GM18951 (cell line): ENCODE data around the gene RNF157.

Experiments used
- POLR2A ChIP-seq: IDR thresholded peaks from 4 replicates; pipeline ENCODE4 v1.6.1; 2011; ENCODE audit warnings: mild to moderate bottlenecking; ENCODE audit not compliant: insufficient read length, insufficient read depth; ENCODE audit errors: extremely low read depth
- in situ Hi-C: fragments of 300-500 bp; cut with MboI; formaldehyde crosslinking; loops from one replicate; pipeline ENCODE4 v1.12.0; 2022; ENCODE audit warnings: low sequenced_read_pairs, mixed read lengths, inconsistent platforms; ENCODE audit not compliant: unreplicated experiment

The RNF157 gene

GRCh38 chr17:76137001-76137350, 103.3 kb downstream of the RNF157 start:
- no peak for TF ChIP-seq POLR2A
- in situ Hi-C loops, result no loop called here

DNA sequence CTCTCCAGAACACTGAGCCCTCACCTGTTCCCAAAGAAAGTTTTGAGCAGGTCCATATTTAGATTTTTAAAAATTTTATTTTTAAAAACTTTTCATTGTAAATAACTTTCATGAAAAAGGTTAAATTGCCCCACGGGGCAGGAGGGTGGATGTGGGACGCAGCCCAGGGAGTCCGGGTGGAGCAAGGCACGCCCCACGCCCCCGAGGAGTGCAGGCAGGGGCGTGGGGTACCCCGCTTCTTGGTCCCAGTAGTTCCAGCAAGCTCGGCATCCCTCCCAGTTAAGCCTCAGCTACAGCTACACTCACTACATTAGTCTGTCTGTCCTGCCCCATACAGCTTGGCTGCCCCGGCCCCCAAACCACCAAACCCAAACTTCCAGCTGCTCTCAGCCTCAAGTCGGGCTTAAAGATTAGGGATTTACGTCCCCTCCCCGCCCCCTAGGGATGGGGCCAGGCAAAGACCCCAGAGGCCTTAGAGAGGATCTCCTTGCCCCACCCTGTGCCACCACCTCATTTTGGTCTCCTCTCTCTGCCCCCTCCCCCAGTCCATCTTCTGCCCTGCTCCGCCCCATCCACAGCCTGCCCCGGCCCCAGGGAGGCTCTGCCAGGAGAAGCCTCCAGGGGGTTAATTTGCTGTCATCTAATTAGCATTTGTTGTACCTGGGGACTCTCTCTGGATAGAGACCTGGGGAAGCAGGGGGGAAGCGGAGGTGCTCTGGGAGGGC, 103.9 kb downstream of the RNF157 start:
- no peak for TF ChIP-seq POLR2A
- in situ Hi-C loops, result no loop called here

- in situ Hi-C loops, result no loop called here
Observed at GRCh38 chr17:76135810-76136188, 104.5 kb downstream of the RNF157 start.

DNA sequence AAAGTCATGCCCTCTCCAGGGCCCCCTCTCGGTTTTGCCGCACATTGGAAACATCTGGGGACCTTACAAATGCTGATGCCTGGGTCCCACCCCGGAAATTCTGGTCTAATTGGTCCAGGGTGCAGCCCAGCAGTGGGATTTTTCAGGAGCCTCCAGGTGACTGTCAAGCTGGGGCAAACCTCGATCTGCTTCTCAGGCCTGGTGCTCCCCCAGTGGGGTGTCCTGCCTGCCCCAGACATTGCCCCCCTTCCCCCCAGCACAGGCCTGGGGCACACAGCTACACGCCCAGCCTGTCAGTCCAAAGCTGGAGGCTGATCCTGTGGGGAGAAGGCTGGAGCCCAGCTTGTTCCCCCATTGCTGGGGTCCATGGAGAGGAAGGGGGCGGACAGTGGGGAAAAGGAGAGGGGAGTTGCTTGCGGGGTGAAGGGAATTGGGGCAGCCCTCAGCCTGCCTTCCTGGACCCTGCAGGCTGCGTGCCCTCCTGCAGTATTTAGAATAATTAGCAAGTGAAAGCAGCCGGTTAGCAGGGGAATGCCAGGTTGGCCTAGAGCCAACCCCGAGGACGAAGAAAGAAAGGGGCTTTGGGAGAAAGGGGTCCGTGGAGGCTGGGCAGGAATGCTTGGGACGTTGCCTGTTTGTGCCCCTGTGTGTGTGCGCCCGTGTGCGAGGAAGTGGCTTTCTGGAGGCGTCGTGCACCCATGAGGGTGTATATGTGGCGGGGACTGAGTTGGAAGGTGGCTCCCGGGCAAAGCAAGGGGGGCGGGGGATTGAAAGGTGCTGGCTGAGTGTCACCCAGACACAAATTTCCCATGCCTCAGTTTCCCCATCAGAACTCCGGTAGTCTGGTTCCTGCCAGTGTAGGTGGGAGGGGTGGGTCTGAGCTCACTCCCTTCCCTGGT, 105.1 kb downstream of the RNF157 start:
- no peak for TF ChIP-seq POLR2A
- in situ Hi-C loops, result no loop called here

More at GRCh38 chr17:76135810-76136188, 104.5 kb downstream of the RNF157 start:
- TF ChIP-seq POLR2A, result no peak

- TF ChIP-seq POLR2A, result no peak
- in situ Hi-C loops, result no loop called here
Observed at GRCh38 chr17:76132574-76133338, 107.5 kb downstream of the RNF157 start.

DNA sequence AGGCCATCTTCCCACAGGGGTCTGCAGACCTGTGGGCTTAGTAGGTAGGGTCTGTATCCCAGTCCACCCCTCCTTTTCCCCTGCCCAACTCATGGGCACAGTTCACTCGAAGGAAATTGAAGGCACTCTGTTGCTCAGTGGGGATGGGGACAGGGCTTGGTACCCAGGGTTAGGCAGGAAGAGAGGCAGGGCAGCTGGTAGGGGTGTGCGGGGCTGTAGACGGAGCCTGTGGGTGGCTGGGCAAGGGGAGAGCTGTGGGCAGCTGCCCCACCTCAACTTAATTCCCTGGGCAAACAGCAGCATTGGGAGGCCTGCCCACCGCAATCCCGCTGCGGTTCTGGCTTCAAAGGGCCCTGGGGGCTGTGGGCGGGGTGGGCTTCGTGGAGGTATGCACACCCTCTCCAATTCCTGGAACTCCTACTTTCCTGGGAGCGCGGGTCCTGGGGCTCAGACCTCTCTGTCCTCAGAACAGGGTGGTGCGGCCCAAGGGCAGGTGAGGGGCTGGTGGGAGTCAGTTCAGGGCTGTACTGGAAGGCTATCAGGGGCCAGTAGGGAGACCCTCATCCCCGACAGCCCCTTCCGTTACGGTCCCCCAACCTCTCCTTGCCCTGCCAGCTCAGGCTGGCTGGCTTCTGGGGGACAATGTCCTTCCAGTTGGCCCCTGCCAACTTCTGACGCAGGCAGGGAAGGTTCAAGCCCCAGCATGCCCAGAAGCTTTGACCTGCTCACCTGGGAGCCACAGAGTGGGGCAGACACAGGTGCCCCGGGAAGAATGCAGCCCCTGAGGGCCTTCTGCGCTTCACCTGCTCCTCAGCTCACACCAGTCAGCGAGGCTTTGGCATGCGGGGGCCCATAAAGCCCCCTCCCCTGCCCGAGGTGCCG, 108.4 kb downstream of the RNF157 start:
- no peak for TF ChIP-seq POLR2A
- in situ Hi-C loops, result no loop called here

DNA sequence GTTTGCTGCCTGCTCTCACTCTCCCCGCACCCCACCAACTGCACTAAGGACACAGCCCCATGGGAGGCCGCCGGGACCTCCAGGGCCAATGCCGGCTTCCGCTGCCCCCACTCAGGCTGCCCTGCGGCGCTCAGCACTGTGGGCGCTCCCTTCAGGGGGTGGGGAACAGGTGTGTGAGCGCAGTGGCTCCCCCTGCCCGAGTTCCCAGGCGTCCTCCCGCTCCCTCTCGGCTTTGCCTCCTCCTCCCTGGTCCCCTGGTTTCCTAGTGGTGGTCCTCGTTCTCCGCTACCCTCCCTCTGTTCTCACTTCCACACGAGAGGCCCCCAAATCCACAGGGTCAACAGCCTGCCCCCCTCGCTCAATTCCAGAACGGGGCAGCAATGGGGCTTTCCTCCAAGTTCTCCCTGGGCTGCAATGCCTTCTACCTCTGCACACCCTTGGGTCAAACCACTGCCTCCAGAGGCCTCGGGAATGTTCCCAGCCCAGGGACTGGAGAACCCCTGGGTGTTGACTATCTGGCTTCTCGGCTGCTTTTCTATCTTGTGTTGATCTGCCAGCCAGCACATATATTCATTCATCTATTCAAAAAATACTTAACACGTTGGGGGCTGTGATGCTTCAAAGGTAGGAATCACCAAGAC, 109.1 kb downstream of the RNF157 start:
- in situ Hi-C loops, result no loop called here

GRCh38 chr17:76130473-76130872, 109.8 kb downstream of the RNF157 start:
- in situ Hi-C loops, result no loop called here

More for the DNA sequence above, 109.1 kb downstream of the RNF157 start:
- no peak for TF ChIP-seq POLR2A

DNA sequence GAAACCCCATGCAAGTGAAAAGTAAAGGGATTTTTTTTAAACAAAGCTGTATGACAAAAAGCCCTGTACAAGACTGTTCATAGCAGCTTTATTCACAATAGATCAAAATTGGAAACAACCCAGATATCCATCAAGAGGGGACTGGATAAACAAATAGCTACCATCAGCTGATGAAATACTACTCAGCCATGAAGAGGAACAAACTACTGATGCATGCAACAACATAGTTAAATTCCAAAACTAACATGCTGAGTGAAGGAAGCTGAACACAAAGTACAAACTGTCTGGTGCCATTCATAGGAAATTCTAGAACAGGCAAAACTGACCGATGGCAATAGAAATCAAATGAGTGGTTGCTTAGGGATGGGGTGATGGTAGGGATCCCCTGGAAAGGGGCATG, 114.4 kb downstream of the RNF157 start:
- in situ Hi-C loops, result loop anchor here (5.0 kb wide), 1 partner anchor 156 kb away; no protein-coding TSS in a partner anchor
- no peak for TF ChIP-seq POLR2A

More at GRCh38 chr17:76130473-76130872, 109.8 kb downstream of the RNF157 start:
- TF ChIP-seq POLR2A, result no peak

- TF ChIP-seq POLR2A, result no peak
Observed at GRCh38 chr17:76125391-76125675, 115.0 kb downstream of the RNF157 start.

DNA sequence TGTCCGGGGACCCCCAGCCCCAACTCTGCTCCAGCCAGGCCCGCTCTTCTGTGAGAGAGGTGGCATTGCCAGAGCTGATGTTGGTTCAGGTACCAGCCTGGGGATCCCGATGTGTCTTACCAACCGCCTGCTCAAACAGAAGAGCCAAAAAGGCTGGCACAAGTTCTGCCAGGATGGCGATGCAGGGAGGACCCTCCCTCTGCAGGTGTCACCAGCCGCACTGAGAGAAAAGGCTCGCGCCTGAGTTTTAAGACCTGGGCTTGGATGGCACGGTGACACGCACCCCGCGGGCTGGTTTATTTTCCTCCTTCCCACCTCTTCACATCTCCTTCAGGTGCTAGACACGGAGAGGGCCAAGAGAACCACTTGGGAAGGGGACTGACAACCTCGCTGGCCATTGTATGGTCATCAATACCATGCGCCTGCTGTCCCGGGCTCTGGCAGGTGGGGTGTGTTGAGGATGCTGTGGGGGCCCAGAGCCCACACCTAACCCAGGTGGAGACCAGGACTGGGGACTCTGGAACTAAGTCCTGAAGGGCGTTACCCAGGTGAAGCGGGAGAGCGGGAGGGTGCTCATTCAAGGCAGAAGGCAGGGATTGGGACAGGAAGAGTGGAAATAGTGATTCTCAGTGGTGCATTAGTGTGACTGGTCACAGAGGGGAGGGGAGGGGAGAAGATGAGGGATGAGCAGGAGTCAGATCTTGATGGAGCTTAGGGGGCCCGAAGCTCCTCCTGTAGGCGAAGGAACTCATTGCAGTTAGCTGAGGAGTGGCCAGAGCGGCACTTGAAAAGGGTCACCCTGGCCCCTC, 115.5 kb downstream of the RNF157 start:
- no peak for TF ChIP-seq POLR2A
- in situ Hi-C loops, result loop anchor here (5.0 kb wide), 2 partner anchors 58 to 158 kb away; no protein-coding TSS in a partner anchor

More at GRCh38 chr17:76125391-76125675, 115.0 kb downstream of the RNF157 start:
- in situ Hi-C loops, result loop anchor here (5.0 kb wide), 1 partner anchor 157 kb away; no protein-coding TSS in a partner anchor
